ENCODE data around the gene KRT85.

The KRT85 gene

DNA sequence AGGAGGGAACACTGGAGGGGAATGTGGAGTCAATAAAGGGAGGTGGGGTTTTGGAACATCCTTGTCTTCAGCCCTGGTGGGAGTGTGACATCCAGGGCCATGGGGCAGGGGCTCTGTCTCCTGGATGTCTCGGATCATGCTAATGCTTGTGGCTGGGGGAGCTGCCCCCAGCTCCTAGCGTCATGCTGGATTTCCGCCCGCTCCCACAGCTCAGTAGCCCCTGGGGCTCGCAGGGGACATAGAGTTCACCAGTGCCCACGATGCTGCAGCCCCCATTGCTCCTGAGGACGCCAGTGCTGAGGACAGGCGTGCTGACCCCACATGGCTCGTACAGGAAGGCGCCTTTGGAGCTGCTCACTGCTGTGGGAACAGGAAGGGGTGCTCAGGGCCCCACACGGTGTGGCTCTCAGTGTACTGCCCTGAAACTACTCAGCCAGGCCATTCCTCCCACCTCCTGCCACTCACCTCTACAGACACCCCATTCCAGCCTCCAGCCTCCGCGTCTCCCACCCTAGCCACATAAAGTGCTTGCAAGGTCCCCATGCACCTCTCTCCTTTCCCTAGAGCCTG, 27.6 kb upstream of the KRT85 start:
- DNase-seq, result no peak

DNA sequence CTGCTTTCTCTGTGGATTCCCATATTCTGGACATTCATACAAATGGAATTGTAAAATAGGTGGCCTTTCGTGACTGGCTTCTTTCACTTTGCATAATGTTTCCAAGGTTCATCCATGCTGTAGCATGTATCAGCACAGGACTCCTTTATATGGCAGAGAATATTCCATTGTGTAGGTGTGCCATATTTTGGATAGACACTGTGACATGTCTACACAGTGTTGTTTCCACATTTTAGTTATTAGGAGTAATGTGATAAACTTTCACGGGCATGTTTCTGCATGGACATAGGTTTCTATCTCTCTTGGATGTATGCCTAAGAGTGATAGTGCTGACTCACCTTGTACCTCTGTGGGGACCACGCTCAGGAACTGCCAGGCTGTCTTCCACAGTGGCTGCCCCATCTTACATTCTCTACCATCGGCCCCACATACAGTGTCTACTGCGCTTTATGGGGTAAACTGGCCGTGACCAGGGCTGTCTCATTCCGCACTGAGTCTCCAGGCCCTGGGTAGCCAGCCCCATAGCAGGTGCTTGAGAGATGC, 25.3 kb upstream of the KRT85 start:
- DNase-seq, result no peak

DNA sequence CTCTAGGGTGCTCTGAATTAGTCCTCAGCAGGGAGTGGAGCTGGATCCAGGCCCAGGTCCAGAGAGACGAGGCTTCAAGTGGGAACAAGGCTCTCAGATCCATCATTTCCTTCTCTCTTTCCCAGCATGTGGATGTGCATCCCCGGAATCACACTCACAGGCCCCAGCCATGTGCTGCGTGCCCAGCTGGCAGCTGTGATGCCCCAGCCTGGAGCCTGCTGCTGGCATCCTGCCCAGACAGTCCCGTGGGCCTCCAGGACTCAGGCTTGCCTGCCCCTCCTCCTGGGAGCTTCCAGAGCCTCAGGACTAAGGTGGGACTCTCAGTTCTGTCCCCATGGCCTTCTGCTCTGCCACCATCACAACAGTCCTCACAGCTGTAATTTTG, 24.3 kb upstream of the KRT85 start:
- peak; percentile 49 for DNase-seq

- no peak for DNase-seq
Observed at GRCh38 chr12:52390739-52391617, 23.7 kb upstream of the KRT85 start.

GRCh38 chr12:52389313-52390207, 22.3 kb upstream of the KRT85 start:
- DNase-seq, result no peak

- no peak for DNase-seq
Observed at GRCh38 chr12:52387859-52388258, 20.6 kb upstream of the KRT85 start.

GRCh38 chr12:52385226-52385702, 18.0 kb upstream of the KRT85 start, which contains the start of gene KRT84:
KRT84 (minus strand) TSS chr12:52385652; CDS start chr12:52385585, 67 bp downstream.
- no peak for DNase-seq

- no peak for DNase-seq
Observed at GRCh38 chr12:52383331-52383730, 16.1 kb upstream of the KRT85 start.

DNA sequence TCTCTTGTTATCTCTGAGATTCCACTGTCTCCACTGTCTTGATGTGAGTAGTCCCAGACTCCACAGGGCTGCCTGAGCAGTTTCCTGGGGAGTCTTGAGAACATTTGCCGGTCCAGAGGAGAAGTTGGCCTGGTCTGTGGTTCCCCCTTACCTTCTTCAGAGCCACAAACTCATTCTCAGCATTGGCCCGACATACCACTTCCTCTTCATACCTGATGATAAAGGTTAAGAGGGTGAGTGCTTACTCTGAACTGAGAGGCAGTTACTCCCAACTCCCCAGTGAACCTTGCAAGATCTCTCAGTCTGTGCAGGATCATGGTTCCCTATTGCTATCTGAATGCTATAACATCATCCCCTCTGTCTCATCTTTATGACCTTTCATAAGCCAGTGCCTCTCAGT, 15.6 kb upstream of the KRT85 start:
- no peak for DNase-seq

GRCh38 chr12:52381206-52381605, 13.9 kb upstream of the KRT85 start:
- no peak for DNase-seq

DNA sequence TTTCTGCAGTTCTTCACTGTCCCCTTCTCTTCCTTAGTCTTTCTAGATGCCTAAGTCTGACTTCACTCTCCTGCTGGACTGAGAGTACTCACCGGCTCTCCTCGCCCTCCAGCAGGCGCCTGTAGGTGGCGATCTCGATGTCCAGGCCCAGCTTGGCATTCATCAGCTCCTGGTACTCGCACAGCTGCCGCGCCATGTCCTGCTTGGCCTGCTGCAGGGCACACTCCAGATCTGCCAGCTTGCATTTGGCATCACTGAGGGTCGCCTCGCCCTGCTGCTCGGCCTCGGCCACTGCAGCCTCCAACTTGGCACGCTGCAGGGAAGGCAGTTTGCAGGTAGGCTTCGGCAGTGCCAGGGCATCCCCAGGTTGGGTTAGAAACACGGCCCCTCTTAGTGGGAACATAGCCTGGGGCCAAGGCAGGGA, 13.0 kb upstream of the KRT85 start:
- no peak for DNase-seq

GRCh38 chr12:52379536-52379935, 12.3 kb upstream of the KRT85 start:
- DNase-seq, result no peak

GRCh38 chr12:52378091-52378490, 10.8 kb upstream of the KRT85 start:
- no peak for DNase-seq

DNA sequence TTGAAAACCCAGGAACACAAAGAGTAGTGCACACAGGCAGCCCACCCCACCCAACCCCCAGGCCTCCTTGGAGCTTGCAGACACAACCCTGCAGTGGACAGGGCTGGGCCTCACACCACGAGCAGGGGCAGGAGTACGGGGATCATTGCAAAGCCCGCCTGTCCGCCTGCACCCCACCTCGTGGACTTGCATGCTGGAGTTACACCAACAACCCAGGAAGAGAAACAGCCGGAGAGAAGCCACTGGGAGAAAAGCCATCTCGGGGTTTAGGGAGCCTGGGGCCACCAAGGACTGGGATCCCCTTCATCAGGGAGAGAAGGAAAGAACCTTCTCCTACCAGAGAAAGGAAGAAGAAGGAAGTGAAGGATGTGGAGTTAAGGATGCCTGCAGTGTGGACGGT, 10.0 kb upstream of the KRT85 start:
- no peak for DNase-seq

GRCh38 chr12:52372216-52373154, 5.2 kb upstream of the KRT85 start:
- peak; percentile 13 for DNase-seq

- no peak for DNase-seq
Observed at GRCh38 chr12:52371716-52372115, 4.4 kb upstream of the KRT85 start.

- DNase-seq, result no peak
Observed at GRCh38 chr12:52370926-52371608, 3.8 kb upstream of the KRT85 start.

DNA sequence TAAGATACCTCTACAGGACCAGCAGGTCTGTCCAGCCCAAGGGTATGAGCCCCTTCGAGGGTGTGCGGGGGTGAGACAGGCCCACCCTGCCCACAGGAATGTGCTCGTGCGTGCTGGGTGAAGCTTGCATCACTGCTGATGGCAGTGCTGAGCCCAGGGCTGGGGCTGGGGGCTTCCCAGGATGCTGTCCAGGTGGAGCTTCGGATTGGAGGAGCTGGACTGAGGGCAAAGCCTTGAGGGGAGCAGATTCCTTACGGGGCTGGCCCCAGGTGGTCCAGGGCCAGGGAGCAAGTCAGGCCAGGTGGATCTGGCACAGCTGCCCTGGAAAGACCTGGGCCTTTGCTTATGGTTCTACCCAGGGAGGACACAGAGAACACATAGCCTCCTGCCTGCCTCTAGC, 2.5 kb upstream of the KRT85 start:
- DNase-seq, result no peak

DNA sequence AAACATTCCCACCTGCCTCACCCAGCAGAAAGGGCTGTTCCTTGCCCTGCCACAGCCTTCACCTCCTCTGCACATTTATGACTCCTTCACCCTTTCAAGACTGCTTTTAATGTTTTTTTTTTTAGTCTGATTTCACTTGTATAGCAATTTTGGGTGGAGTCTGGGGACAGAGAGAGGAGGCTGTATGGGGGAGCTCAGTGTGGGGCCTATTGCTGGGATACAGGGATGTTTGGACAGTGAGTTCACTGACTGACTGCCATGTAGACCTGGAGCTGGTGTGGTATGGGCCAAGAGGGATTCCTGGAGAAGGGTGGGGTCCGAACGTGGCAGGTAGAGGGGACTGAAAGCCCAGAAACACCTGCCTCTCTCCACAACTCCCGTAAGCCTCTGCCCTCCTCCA, 1.9 kb upstream of the KRT85 start:
- no peak for DNase-seq

- no peak for DNase-seq
Observed at GRCh38 chr12:52368508-52368907, 1.2 kb upstream of the KRT85 start.

- DNase-seq, result no peak
Observed at GRCh38 chr12:52367876-52368275, 595 bp upstream of the KRT85 start.

Measured in DMS79 (cell line).